Neuronal stem cell (in vitro differentiated cells): Measurements from ENCODE around the gene C5orf46.

Experiments used
- DNase-seq: peaks from one replicate; pipeline ENCODE4 v3.0.0-alpha.2; 2013; ENCODE audit warnings: low spot score
- H2AFZ ChIP-seq: one replicate; pipeline ENCODE4 v1.6.1; 2013; ENCODE audit warnings: mild to moderate bottlenecking, low read length, inconsistent platforms
- H2AK5ac ChIP-seq: 2 replicates; pipeline ENCODE4 v1.6.1; 2013; ENCODE audit warnings: low read depth, mild to moderate bottlenecking, inconsistent platforms, low read length, moderate library complexity, mixed read lengths
- H2BK120ac ChIP-seq: 2 replicates; pipeline ENCODE4 v1.6.1; 2013; ENCODE audit warnings: low read depth, mild to moderate bottlenecking, inconsistent platforms, low read length, moderate library complexity, mixed read lengths
- H2BK12ac ChIP-seq: one replicate; pipeline ENCODE4 v1.6.1; 2013; ENCODE audit warnings: low read length, inconsistent platforms
- H2BK15ac ChIP-seq: 2 replicates; pipeline ENCODE4 v1.6.1; 2013; ENCODE audit warnings: mild to moderate bottlenecking, low read length, inconsistent platforms, mixed read lengths
- H2BK5ac ChIP-seq: one replicate; pipeline ENCODE4 v1.6.1; 2013; ENCODE audit warnings: inconsistent platforms, mild to moderate bottlenecking, low read length, moderate library complexity
- H3K14ac ChIP-seq: one replicate; pipeline ENCODE4 v1.6.1; 2013; ENCODE audit warnings: low read length, inconsistent platforms
- H3K18ac ChIP-seq: 2 replicates; pipeline ENCODE4 v1.6.1; 2013; ENCODE audit warnings: low read length, inconsistent platforms
- H3K23ac ChIP-seq: 2 replicates; pipeline ENCODE4 v1.6.1; 2013; ENCODE audit warnings: low read depth, mild to moderate bottlenecking, mixed read lengths, low read length, inconsistent platforms; ENCODE audit not compliant: poor library complexity
- H3K27ac ChIP-seq: replicated peaks from 3 replicates; pipeline ENCODE4 v1.5.1; 2013; ENCODE audit warnings: low read length, inconsistent platforms
- H3K27me3 ChIP-seq, 3 experiments: 2 replicates each; pipeline ENCODE4 v1.6.1; 2013; ENCODE audit warnings: low read length in 3 of 3, mild to moderate bottlenecking in 2 of 3, inconsistent platforms in 1 of 3, low read depth in 1 of 3, mixed read lengths in 1 of 3, moderate library complexity in 1 of 3; ENCODE audit not compliant: control insufficient read depth in 3 of 3, insufficient read depth in 3 of 3
- H3K36me3 ChIP-seq, 2 donors: replicated peaks in 1 of 2; 2 replicates each; pipeline ENCODE4 v1.6.1; 2013; ENCODE audit warnings: low read length in 2 of 2; ENCODE audit not compliant: control insufficient read depth in 2 of 2, insufficient read depth in 2 of 2
- H3K4ac ChIP-seq: 2 replicates; pipeline ENCODE4 v1.6.1; 2013; ENCODE audit warnings: inconsistent platforms, mild to moderate bottlenecking, low read length, moderate library complexity
- H3K4me1 ChIP-seq, 2 donors: 1 replicate in 1 of 2; 2 replicates in 1 of 2; pipeline ENCODE4 v1.6.1; 2013; ENCODE audit warnings: low read length in 2 of 2, low read depth in 1 of 2; ENCODE audit not compliant: control insufficient read depth in 2 of 2, insufficient read depth in 1 of 2
- H3K4me2 ChIP-seq: one replicate; pipeline ENCODE4 v1.6.1; 2013; ENCODE audit warnings: mild to moderate bottlenecking, low read length, inconsistent platforms; ENCODE audit not compliant: insufficient read depth, poor library complexity, severe bottlenecking
- H3K4me3 ChIP-seq, 2 donors: 2 replicates each; pipeline ENCODE4 v1.5.1; 2013; ENCODE audit warnings: low read length in 2 of 2, mild to moderate bottlenecking in 2 of 2, inconsistent platforms in 1 of 2, moderate library complexity in 1 of 2
- H3K79me1 ChIP-seq: one replicate; pipeline ENCODE4 v1.6.1; 2013; ENCODE audit warnings: low read depth, mild to moderate bottlenecking, inconsistent platforms, low read length, moderate library complexity
- H3K9ac ChIP-seq: one replicate; pipeline ENCODE4 v1.6.1; 2013; ENCODE audit warnings: mild to moderate bottlenecking, low read depth, low read length, inconsistent platforms; ENCODE audit not compliant: poor library complexity
- H3K9me3 ChIP-seq, 2 donors: replicated peaks in 1 of 2; 2 replicates each; pipeline versions ENCODE3 to v1.6.1; 2013; ENCODE audit warnings: low read length in 2 of 2, mild to moderate bottlenecking in 2 of 2, inconsistent platforms in 1 of 2, low read depth in 1 of 2, mixed read lengths in 1 of 2, moderate library complexity in 1 of 2; ENCODE audit not compliant: control insufficient read depth in 2 of 2, insufficient read depth in 1 of 2
- H4K8ac ChIP-seq: one replicate; pipeline ENCODE4 v1.6.1; 2013; ENCODE audit warnings: low read depth, mild to moderate bottlenecking, inconsistent platforms, low read length, moderate library complexity
- H4K91ac ChIP-seq: one replicate; pipeline ENCODE4 v1.6.1; 2013; ENCODE audit warnings: low read length, low read depth, mild to moderate bottlenecking, inconsistent platforms; ENCODE audit not compliant: poor library complexity
- WGBS, 2 donors: extraction: QIAGEN DNeasy Blood & Tissue Kit; methylation state at CpG; one replicate each; pipeline ENCODE4 v1.1.7; 2013; ENCODE audit warnings: missing lambda C conversion rate in 2 of 2, mixed read lengths in 1 of 2; ENCODE audit not compliant: insufficient read length in 2 of 2, insufficient replicate concordance in 1 of 2; ENCODE audit errors: extremely low coverage in 2 of 2; 5-methylcytosine and 5-hydroxymethylcytosine counted together

Gene C5orf46

DNA sequence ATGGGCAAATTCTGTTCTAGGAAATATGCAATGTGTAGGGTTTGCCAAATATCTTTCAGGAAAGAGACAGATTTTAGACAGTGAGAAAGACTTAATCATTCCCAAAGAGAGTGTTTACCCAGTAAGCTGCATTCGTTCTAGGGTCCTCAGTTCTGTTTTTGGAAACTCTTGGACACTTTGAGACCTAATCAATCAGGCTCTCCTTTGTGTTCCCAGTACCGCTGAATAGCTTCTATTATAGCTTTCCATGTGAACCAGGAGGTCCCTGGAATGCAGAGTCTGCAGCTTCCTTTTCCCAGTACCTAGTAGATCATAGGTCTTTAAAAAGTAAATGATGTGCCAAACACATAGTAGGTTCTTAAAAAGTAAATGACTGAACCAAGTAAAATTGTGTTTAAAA lies 63.5 kb downstream of the C5orf46 start:
- DNase-seq = no peak
- Histone ChIP-seq H3K4me3 (no peak overlapping the region), H2BK5ac (no peak overlapping the region), H3K14ac (no peak overlapping the region), H3K36me3 (no peaks in the 10 kb centered on the region), H3K9me3 (no peaks in the 10 kb centered on the region), H3K4me2 (no peak overlapping the region), H2BK12ac (no peak overlapping the region), H3K23ac (no peak overlapping the region), H3K4me1 (no peaks in the 10 kb centered on the region), H4K8ac (no peak overlapping the region), H3K27me3 (peaks cover 0 to 10% (median 0%) of the 10 kb centered on the region in 3 experiments), H2AFZ (no peak overlapping the region), H3K27ac (no peak overlapping the region), H4K91ac (no peak overlapping the region), H3K9ac (no peak overlapping the region), H3K79me1 (no peaks in the 10 kb centered on the region), H2AK5ac (no peak overlapping the region), H3K18ac (no peak overlapping the region), H2BK15ac (no peak overlapping the region), H3K4ac (no peak overlapping the region), H2BK120ac (no peak overlapping the region)
- WGBS, 2 donors = no CpG with 5 or more reads among the region's 2 CpGs
